ENCODE measurements around the gene PITPNM3. TPM values are rescaled to one million over a fixed set of nuclear protein-coding genes. Genes with fewer than 3 reads are reported as not detected.
A peak's percentile ranks its signal among the peaks of the same experiment; 100 is the strongest.

Gene PITPNM3
- total and polyA plus RNA-seq, 2 of the 8 experiments (the other 6 are each of a cell fraction or from before 2014, with no cell fraction given), result 1.7 to 3.1 TPM

- Histone ChIP-seq H3K18ac (ENCODE audit: extremely low read depth, low read length) (no peak overlapping the region; the same call in 1 of the 2 replicates), H3K23ac (ENCODE audit: insufficient read length) (no peak overlapping the region), H3K36me3 (ENCODE audit: control insufficient read depth in 2 of 4, insufficient read depth in 4 of 4, low read length in 3 of 4) (no peaks in the 10 kb centered on the region), H3K79me1 (ENCODE audit: low read depth, low read length) (no peaks in the 10 kb centered on the region), H3K14ac (ENCODE audit: insufficient read length) (no peak overlapping the region), H2BK12ac (ENCODE audit: low read depth, low read length) (no peak overlapping the region), H2BK20ac (ENCODE audit: low read length) (no peak overlapping the region), H3K27me3 (replicated peaks in 1 of 4; ENCODE audit: control insufficient read depth in 3 of 4, extremely low read depth in 1 of 4, insufficient read depth in 3 of 4, low read length in 3 of 4) (no peaks in the 10 kb centered on the region), H3K4me3 (ENCODE audit: extremely low read depth in 1 of 4, insufficient read depth in 2 of 4, low read depth in 3 of 4, low read length in 4 of 4) (no peak overlapping the region), H3K4ac (replicated peaks; ENCODE audit: insufficient read length, low read depth, low read length) (no peak overlapping the region), H3K4me1 (replicated peaks in 1 of 4; ENCODE audit: control insufficient read depth in 3 of 4, insufficient read depth in 4 of 4, low read length in 3 of 4) (peaks cover 0 to 13% (median 8%) of the 10 kb centered on the region in 4 experiments; a peak in 4 of 7 replicates), H3K23me2 (ENCODE audit: low read depth, low read length) (no peaks in the 10 kb centered on the region), H4K8ac (ENCODE audit: extremely low read depth, insufficient read depth, low read length) (no peak overlapping the region; the same call in 1 of the 2 replicates), H3K9ac (replicated peaks in 1 of 4; ENCODE audit: extremely low read depth in 1 of 4, low read depth in 3 of 4, low read length in 3 of 4) (no peak overlapping the region), H3K4me2 (ENCODE audit: insufficient read depth in 1 of 2, low read depth in 2 of 2, low read length in 2 of 2) (no peak overlapping the region), H4K91ac (replicated peaks; ENCODE audit: insufficient read length, low read length) (peak overlapping the region; percentile 31), H2AFZ (ENCODE audit: low read length) (no peak overlapping the region), H4K20me1 (replicated peaks in 1 of 2; ENCODE audit: control insufficient read depth in 1 of 2, insufficient read depth in 2 of 2, low read length in 2 of 2) (no peaks in the 10 kb centered on the region), H2BK15ac (ENCODE audit: low read length) (peak overlapping the region; percentile 29; the same call in 1 of the 2 replicates), H2AK5ac (ENCODE audit: low read depth, low read length) (no peak overlapping the region), H3K9me3 (ENCODE audit: insufficient read depth in 2 of 2, low read depth in 1 of 2, low read length in 1 of 2) (no peaks in the 10 kb centered on the region), H3K79me2 (ENCODE audit: control insufficient read depth in 1 of 2, insufficient read depth in 2 of 2, low read length in 2 of 2) (no peaks in the 10 kb centered on the region), H3K56ac (replicated peaks; ENCODE audit: insufficient read length, low read depth, low read length) (no peak overlapping the region), H2BK120ac (replicated peaks; ENCODE audit: low read depth, low read length) (no peak overlapping the region), H3K27ac (ENCODE audit: low read depth, low read length) (no peak overlapping the region), H2BK5ac (ENCODE audit: low read depth, low read length) (no peak overlapping the region; the same call in 1 of the 2 replicates), H4K5ac (ENCODE audit: insufficient read length, low read depth, low read length) (no peak overlapping the region)
- ChIA-PET POLR2A (ENCODE audit: partially characterized antibody) (interaction anchor here (0.8 to 1.8 kb wide), 8 partner anchors 9 to 28 kb away, joined by 3 to 7 read pairs (median 3); partner anchors contain the start of gene PIMREG), CTCF (ENCODE audit: partially characterized antibody) (interaction anchor here (0.6 to 6.4 kb wide), 17 partner anchors 9 to 189 kb away, joined by 3 to 68 read pairs (median 4); no protein-coding TSS in a partner anchor)
- DNase-seq (ENCODE audit: low read depth in 1 of 2, low spot score in 2 of 2) (no peak), FAIRE-seq (no peak)
- WGBS, 2 experiments (ENCODE audit: extremely low coverage in 1 of 2, insufficient coverage in 1 of 2, insufficient read length in 1 of 2, insufficient replicate concordance in 2 of 2, low coverage in 1 of 2, low lambda C conversion rate in 2 of 2, missing lambda C conversion rate in 1 of 2), result 88% methylated on average over 12 of the region's 17 CpGs; no CpG with 5 or more reads in 1 of the 2 experiments
- TF ChIP-seq SAP30 (IDR thresholded peaks at IDR 0.05; ENCODE audit: insufficient read depth, insufficient replicate concordance, low read length), result no peak
- no peak for TF ChIP-seq RXRA (IDR thresholded peaks at IDR 0.05; ENCODE audit: insufficient read depth, low read depth, low read length)
- TF ChIP-seq NRF1 (IDR thresholded peaks at IDR 0.05; ENCODE audit: low read depth, low read length), result no peak
- TF ChIP-seq HDAC6 (IDR thresholded peaks at IDR 0.05; ENCODE audit: low read depth, low read length), result no peak
- no peak for TF ChIP-seq RBBP5 (IDR thresholded peaks at IDR 0.05; ENCODE audit: borderline replicate concordance, low read depth, low read length)
- no peak for TF ChIP-seq GABPA (IDR thresholded peaks at IDR 0.05; ENCODE audit: borderline replicate concordance, insufficient read depth, low read length)
- no peak for TF ChIP-seq ASH2L (IDR thresholded peaks at IDR 0.05; ENCODE audit: low read length)
- no peak for TF ChIP-seq KDM1A (IDR thresholded peaks at IDR 0.05; ENCODE audit: borderline replicate concordance, low read length)
- TF ChIP-seq TBP (IDR thresholded peaks at IDR 0.05; ENCODE audit: low read depth, low read length), result no peak
- TF ChIP-seq RFX5 (IDR thresholded peaks at IDR 0.05; ENCODE audit: borderline replicate concordance, low read depth, low read length), result no peak
- TF ChIP-seq POLR2AphosphoS5 (IDR thresholded peaks at IDR 0.05; ENCODE audit: low read depth, low read length), result no peak
- no peak for TF ChIP-seq PHF8 (conservative IDR thresholded peaks at IDR 0.05; ENCODE audit: low read depth, low read length)
These were observed 85.4 kb downstream of the PITPNM3 start for GRCh38 chr17:6470751-6471521.
